IMR-90 (cell line): ENCODE measurements around the gene RAD51D. TPM values are rescaled to one million over a fixed set of nuclear protein-coding genes. Genes with fewer than 3 reads are reported as not detected.

Experiments
- ATAC-seq: fragments of 200-7000 bp; cut with Tn5 transposase; 2 replicates; pipeline ENCODE4 v1.9.1; 2020; ENCODE audit warnings: low read depth, mild to moderate bottlenecking, moderate library complexity
- BruUV-seq: library from RNA; stranded (reverse); fragments of 400-500 nt; replicated peaks from 2 replicates; lab custom pipeline; 2021; lab: Mats Ljungman, UMichigan
- CTCF ChIA-PET: fragments of 300-600 bp; formaldehyde crosslinking; extraction: SDS; loops from one replicate; lab custom pipeline; 2021; ENCODE audit warnings: antibody characterized with exemption; lab: Yijun Ruan, JAX
- POLR2A ChIA-PET: fragments of 300-600 bp; sonication (Branson Sonifier 250); formaldehyde crosslinking; loops from one replicate; lab custom pipeline; 2022; ENCODE audit warnings: antibody characterized with exemption; ENCODE audit not compliant: unreplicated experiment; lab: Charles Lee
- DNase-seq: peaks from one replicate; pipeline ENCODE4 v3.0.0; 2013
- H2AFZ ChIP-seq: replicated peaks from 2 replicates; pipeline ENCODE3; 2013; ENCODE audit warnings: low read length, mild to moderate bottlenecking; ENCODE audit not compliant: poor library complexity
- H2AK5ac ChIP-seq: 2 replicates; pipeline ENCODE4 v1.6.1; 2013; ENCODE audit warnings: low read depth, low read length, inconsistent platforms
- H2AK9ac ChIP-seq: replicated peaks from 2 replicates; pipeline ENCODE3; 2013; ENCODE audit warnings: mild to moderate bottlenecking, low read depth, low read length, moderate library complexity; ENCODE audit not compliant: poor library complexity
- H2BK120ac ChIP-seq: 2 replicates; pipeline ENCODE4 v1.6.1; 2013; ENCODE audit warnings: low read depth, low read length, inconsistent platforms
- H2BK15ac ChIP-seq: 3 replicates; pipeline ENCODE4 v1.6.1; 2013; ENCODE audit warnings: low read depth, low read length, inconsistent platforms
- H2BK20ac ChIP-seq: 2 replicates; pipeline ENCODE4 v1.6.1; 2013; ENCODE audit warnings: low read depth, mild to moderate bottlenecking, inconsistent platforms, low read length, moderate library complexity
- H2BK5ac ChIP-seq: 2 replicates; pipeline ENCODE4 v1.6.1; 2013; ENCODE audit warnings: mild to moderate bottlenecking, low read depth, low read length, inconsistent platforms; ENCODE audit not compliant: poor library complexity, severe bottlenecking
- H3K14ac ChIP-seq: replicated peaks from 2 replicates; pipeline ENCODE4 v1.6.1; 2013; ENCODE audit warnings: low read depth, low read length, inconsistent platforms
- H3K18ac ChIP-seq: 2 replicates; pipeline ENCODE4 v1.6.1; 2013; ENCODE audit warnings: low read depth, low read length, control low read depth
- H3K23ac ChIP-seq: 2 replicates; pipeline ENCODE4 v1.6.1; 2013; ENCODE audit warnings: low read depth, low read length, inconsistent platforms
- H3K27ac ChIP-seq: 2 replicates; pipeline ENCODE4 v1.5.1; 2013; ENCODE audit warnings: mild to moderate bottlenecking, control low read depth, low read length; ENCODE audit not compliant: insufficient read depth
- H3K27me3 ChIP-seq: 2 replicates; pipeline ENCODE4 v1.6.1; 2013; ENCODE audit warnings: low read length; ENCODE audit not compliant: control insufficient read depth, insufficient read depth
- H3K36me3 ChIP-seq: 2 replicates; pipeline ENCODE4 v1.6.1; 2013; ENCODE audit warnings: low read length, mixed read lengths; ENCODE audit not compliant: control insufficient read depth, insufficient read depth
- H3K4ac ChIP-seq: 2 replicates; pipeline ENCODE4 v1.6.1; 2013; ENCODE audit warnings: low read depth, low read length, inconsistent platforms
- H3K4me1 ChIP-seq: 2 replicates; pipeline ENCODE4 v1.6.1; 2013; ENCODE audit warnings: low read length, mixed read lengths; ENCODE audit not compliant: control insufficient read depth, insufficient read depth
- H3K4me2 ChIP-seq: 2 replicates; pipeline ENCODE4 v1.6.1; 2013; ENCODE audit warnings: low read depth, mild to moderate bottlenecking, control low read depth, low read length, moderate library complexity
- H3K4me3 ChIP-seq: 2 replicates; pipeline ENCODE4 v1.5.1; 2013; ENCODE audit warnings: low read depth, mild to moderate bottlenecking, control low read depth, low read length, moderate library complexity; ENCODE audit not compliant: insufficient read depth
- H3K56ac ChIP-seq: 2 replicates; pipeline ENCODE4 v1.6.1; 2013; ENCODE audit warnings: low read length, inconsistent platforms; ENCODE audit not compliant: insufficient read depth; ENCODE audit errors: extremely low read depth
- H3K79me1 ChIP-seq, 2 experiments: 2 replicates each; pipeline ENCODE4 v1.6.1; 2013; ENCODE audit warnings: low read length in 2 of 2, inconsistent platforms in 1 of 2, low read depth in 1 of 2
- H3K9ac ChIP-seq: 2 replicates; pipeline ENCODE4 v1.6.1; 2013; ENCODE audit warnings: low read depth, low read length, control low read depth
- H3K9me1 ChIP-seq: 2 replicates; pipeline ENCODE4 v1.6.1; 2013; ENCODE audit warnings: low read length, inconsistent platforms; ENCODE audit not compliant: insufficient read depth
- H3K9me3 ChIP-seq: 2 replicates; pipeline ENCODE4 v1.6.1; 2013; ENCODE audit warnings: low read length; ENCODE audit not compliant: control insufficient read depth, insufficient read depth
- H4K20me1 ChIP-seq: 2 replicates; pipeline ENCODE4 v1.6.1; 2013; ENCODE audit warnings: low read length, inconsistent platforms; ENCODE audit not compliant: insufficient read depth
- H4K5ac ChIP-seq: 2 replicates; pipeline ENCODE4 v1.6.1; 2013; ENCODE audit warnings: mild to moderate bottlenecking, low read depth, low read length, control low read depth
- H4K8ac ChIP-seq, 2 experiments: 2 replicates each; pipeline ENCODE4 v1.6.1; 2013; ENCODE audit warnings: low read depth in 2 of 2, low read length in 2 of 2, control low read depth in 1 of 2, inconsistent platforms in 1 of 2
- H4K91ac ChIP-seq: 2 replicates; pipeline ENCODE4 v1.6.1; 2013; ENCODE audit warnings: low read depth, low read length, inconsistent platforms; ENCODE audit not compliant: insufficient read depth
- BHLHE40 ChIP-seq: fragments of 150-350 bp; IDR thresholded peaks from 2 replicates; pipeline ENCODE4 v1.6.1; 2016; ENCODE audit warnings: mild to moderate bottlenecking, low read depth, low read length
- CEBPB ChIP-seq: IDR thresholded peaks from 2 replicates; pipeline ENCODE4 v1.6.1; 2012; ENCODE audit warnings: low read depth, low read length, improper control_type of control experiment
- CHD1 ChIP-seq: IDR thresholded peaks from 2 replicates; pipeline ENCODE4 v1.6.1; 2012; ENCODE audit warnings: low read depth, low read length, improper control_type of control experiment
- CTCF ChIP-seq: conservative IDR thresholded peaks from 2 replicates; pipeline ENCODE4 v1.5.1; 2012; ENCODE audit warnings: mild to moderate bottlenecking, low read depth, low read length, improper control_type of control experiment
- ELK1 ChIP-seq: fragments of 150-350 bp; IDR thresholded peaks from 2 replicates; pipeline ENCODE4 v1.6.1; 2016; ENCODE audit warnings: low read depth, mild to moderate bottlenecking, low read length, moderate library complexity, borderline replicate concordance
- FOS ChIP-seq: fragments of 150-350 bp; IDR thresholded peaks from 2 replicates; pipeline ENCODE4 v1.6.1; 2016; ENCODE audit warnings: low read depth, low read length
- MAFK ChIP-seq: IDR thresholded peaks from 2 replicates; pipeline ENCODE4 v1.6.1; 2012; ENCODE audit warnings: low read depth, low read length, improper control_type of control experiment
- MAZ ChIP-seq: IDR thresholded peaks from 2 replicates; pipeline ENCODE4 v1.6.1; 2012; ENCODE audit warnings: low read depth, mild to moderate bottlenecking, low read length, improper control_type of control experiment, moderate library complexity, borderline replicate concordance
- MXI1 ChIP-seq: IDR thresholded peaks from 2 replicates; pipeline ENCODE4 v1.6.1; 2012; ENCODE audit warnings: low read depth, mild to moderate bottlenecking, low read length, moderate library complexity, borderline replicate concordance
- NFE2L2 ChIP-seq: fragments of 150-350 bp; IDR thresholded peaks from 2 replicates; pipeline ENCODE4 v1.6.1; 2016; ENCODE audit warnings: low read depth, mild to moderate bottlenecking, low read length
- POLR2A ChIP-seq: IDR thresholded peaks from 2 replicates; pipeline ENCODE4 v1.6.1; 2012; ENCODE audit warnings: mild to moderate bottlenecking, low read depth, low read length
- RAD21 ChIP-seq: IDR thresholded peaks from 2 replicates; pipeline ENCODE4 v1.6.1; 2012; ENCODE audit warnings: low read length, improper control_type of control experiment
- RCOR1 ChIP-seq: IDR thresholded peaks from 2 replicates; pipeline ENCODE4 v1.6.1; 2012; ENCODE audit warnings: mild to moderate bottlenecking, low read length, improper control_type of control experiment; ENCODE audit not compliant: insufficient replicate concordance
- RFX5 ChIP-seq: IDR thresholded peaks from 2 replicates; pipeline ENCODE4 v1.8.0; 2012; ENCODE audit warnings: low read depth, mild to moderate bottlenecking, low read length, moderate library complexity
- SMC3 ChIP-seq: fragments of 150-350 bp; IDR thresholded peaks from 2 replicates; pipeline ENCODE4 v1.6.1; 2016; ENCODE audit warnings: low read depth, mild to moderate bottlenecking, antibody characterized with exemption, low read length, moderate library complexity
- USF2 ChIP-seq: fragments of 150-350 bp; IDR thresholded peaks from 2 replicates; pipeline ENCODE4 v1.6.1; 2017; ENCODE audit warnings: mild to moderate bottlenecking, antibody characterized with exemption, low read length, low read depth
- WGBS, 2 experiments: methylation state at CpG; one replicate each; pipeline versions ENCODE4 v1.1.5 to v1.1.7; 2013; ENCODE audit warnings: missing lambda C conversion rate in 2 of 2; ENCODE audit not compliant: insufficient read length in 1 of 2; ENCODE audit errors: extremely low coverage in 2 of 2; 5-methylcytosine and 5-hydroxymethylcytosine counted together
- dilution Hi-C: fragments of 300-500 bp; cut with HindIII; formaldehyde crosslinking; loops from one replicate; pipeline ENCODE4 v1.14.3; 2018; ENCODE audit warnings: low sequenced_read_pairs; ENCODE audit not compliant: unreplicated experiment
- in situ Hi-C: fragments of 300-500 bp; cut with MboI; formaldehyde crosslinking; loops from 3 replicates; pipeline ENCODE4 v1.14.3; 2019; ENCODE audit warnings: low sequenced_read_pairs, inconsistent platforms, mixed read lengths
- intact Hi-C: fragments of 100-400 bp; cut with micrococcal nuclease; formaldehyde crosslinking; loops from 2 replicates; pipeline ENCODE4 v1.10.0; 2022
- polyA plus RNA-seq, 3 experiments: library from polyadenylated mRNA; depleted of rRNA; stranded (reverse); fragments of >200 nt; gene quantifications; 2 replicates each; pipeline ENCODE4 v1.2.3, GENCODE V29; 2012; ENCODE audit warnings: low replicate concordance in 1 of 3
- total RNA-seq: library from RNA; depleted of rRNA; stranded (reverse); fragments of >200 nt; gene quantifications from 2 replicates; pipeline ENCODE4 v1.2.3, GENCODE V29; 2012

Gene RAD51D
- total and polyA plus RNA-seq, 2 of the 4 experiments (the other 2 are of a cell fraction) = 10.8 to 12.7 TPM

GRCh38 chr17:35056013-35056412 lies 63.6 kb downstream of the RAD51D start:
- no peaks in the 10 kb centered on the region for H3K27me3 ChIP-seq
- CTCF ChIA-PET = no interaction called here
- no peak overlapping the region for H3K4me3 ChIP-seq
- H3K9ac ChIP-seq = no peak overlapping the region
- H3K23ac ChIP-seq = no peak overlapping the region
- no peak overlapping the region for H2BK15ac ChIP-seq
- H2BK5ac ChIP-seq = no peak overlapping the region
- in situ Hi-C loops (no loop called here), dilution Hi-C loops (no loop called here), intact Hi-C loops (no loop called here)
- POLR2A ChIA-PET = no interaction called here
- no peak overlapping the region for H3K4me2 ChIP-seq
- no peak overlapping the region for H4K5ac ChIP-seq
- no peak overlapping the region for H2BK120ac ChIP-seq
- no peak overlapping the region for H3K27ac ChIP-seq
- BruUV-seq = no TSS peak
- H3K14ac ChIP-seq = no peak overlapping the region
- H3K9me3 ChIP-seq = no peaks in the 10 kb centered on the region
- ATAC-seq (no peak), DNase-seq (no peak)
- peaks cover 5% of the 10 kb centered on the region; the same call in 1 of the 2 replicates for H3K4me1 ChIP-seq
- H3K56ac ChIP-seq = no peak overlapping the region
- no peak for TF ChIP-seq MAFK
- TF ChIP-seq CEBPB = no peak
- no peak for TF ChIP-seq FOS
- TF ChIP-seq NFE2L2 = no peak
- TF ChIP-seq MXI1 = no peak
- TF ChIP-seq MAZ = no peak
- TF ChIP-seq RCOR1 = no peak
- no peak for TF ChIP-seq RAD21
- TF ChIP-seq USF2 = no peak
- no peak for TF ChIP-seq POLR2A
- TF ChIP-seq CTCF = no peak
- TF ChIP-seq RFX5 = no peak
- TF ChIP-seq BHLHE40 = no peak
- no peak for TF ChIP-seq SMC3
- no peak for TF ChIP-seq CHD1
- no peak for TF ChIP-seq ELK1
- no peak overlapping the region for H4K8ac ChIP-seq
- H4K20me1 ChIP-seq = peaks cover 11% of the 10 kb centered on the region; the same call in 1 of the 2 replicates
- H2AK5ac ChIP-seq = no peak overlapping the region
- H2BK20ac ChIP-seq = no peak overlapping the region
- H3K18ac ChIP-seq = no peak overlapping the region
- peaks cover 1% of the 10 kb centered on the region; the same call in 1 of the 2 replicates for H3K36me3 ChIP-seq
- H4K91ac ChIP-seq = no peak overlapping the region
- H3K9me1 ChIP-seq = no peaks in the 10 kb centered on the region
- WGBS, 2 experiments = 84% methylated on average over 3 of the region's 3 CpGs; no CpG with 5 or more reads in 1 of the 2 experiments
- H3K79me1 ChIP-seq = peaks cover 19 to 69% of the 10 kb centered on the region in 2 experiments
- no peak overlapping the region for H2AFZ ChIP-seq
- H3K4ac ChIP-seq = no peak overlapping the region
- H2AK9ac ChIP-seq = no peak overlapping the region
